Right atrium auricular region (tissue), 2 donors: ENCODE measurements around the gene FHL1. TPM values are rescaled to one million over a fixed set of nuclear protein-coding genes. Genes with fewer than 3 reads are reported as not detected.

Experiments used
- DNase-seq: peaks from one replicate; pipeline ENCODE4 v3.0.0-alpha.2; 2019; ENCODE audit warnings: low spot score
- H3K27ac ChIP-seq, 2 donors: fragments of 200-600 bp; sonication (generic); 1 replicate in 1 of 2; 2 replicates in 1 of 2; pipeline ENCODE4 v1.5.1; 2016 to 2019
- H3K27me3 ChIP-seq, 2 donors: fragments of 200-600 bp; sonication (generic); one replicate each; pipeline versions ENCODE4 v1.5.1 to v1.6.0; 2017 to 2019
- H3K36me3 ChIP-seq: fragments of 200-600 bp; sonication (generic); one replicate; pipeline ENCODE4 v1.5.1; 2016
- H3K4me1 ChIP-seq, 2 donors: fragments of 200-600 bp; sonication (generic); one replicate each; pipeline versions ENCODE4 v1.5.1 to v1.6.0; 2017 to 2019
- H3K4me3 ChIP-seq, 2 donors: fragments of 200-600 bp; sonication (generic); 1 replicate in 1 of 2; 2 replicates in 1 of 2; pipeline ENCODE4 v1.5.1; 2017 to 2019; ENCODE audit warnings: mild to moderate bottlenecking in 1 of 2, moderate library complexity in 1 of 2
- H3K9me3 ChIP-seq, 2 donors: fragments of 200-600 bp; sonication (generic); one replicate each; pipeline ENCODE4 v1.5.1; 2019
- total RNA-seq, 2 donors: library from RNA; depleted of rRNA; stranded (reverse); fragments of >200 nt; gene quantifications; one replicate each; pipeline ENCODE4 v1.1.0, GENCODE V29; 2016
- TF ChIP-seq, protein P1 (sequence below), 2 donors: fragments of 200-600 bp; sonication (generic); IDR thresholded peaks; one replicate each; pipeline ENCODE4 v1.5.1; 2019; ENCODE audit warnings: antibody characterized with exemption in 2 of 2

The FHL1 gene
- total RNA-seq, 2 donors from 2014 or later: 869 to 2,468 TPM

DNA sequence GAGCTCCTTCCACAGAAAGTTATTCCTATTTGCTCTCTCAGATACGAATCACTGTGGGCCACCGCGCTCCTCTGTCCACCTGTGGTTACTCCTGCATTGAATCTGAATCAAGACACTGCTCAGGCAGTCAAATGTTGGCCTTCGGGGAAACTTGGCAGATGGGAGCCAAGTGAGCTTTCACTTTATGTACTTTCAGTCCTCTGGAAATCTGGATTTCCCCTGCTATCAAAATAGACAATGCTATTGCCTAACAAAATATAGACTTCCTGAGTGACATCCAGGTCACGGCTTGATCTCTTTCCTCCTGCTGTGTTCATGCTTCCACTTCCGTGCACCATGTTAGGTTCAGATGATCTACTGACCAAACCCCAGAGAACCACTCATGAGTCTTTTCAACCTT lies 43.8 kb downstream of the FHL1 start:
- no peaks in the 10 kb centered on the region for H3K36me3 ChIP-seq
- no peaks in the 10 kb centered on the region for H3K27me3 ChIP-seq
- no peak for DNase-seq
- H3K4me1 ChIP-seq: peaks cover 0 to 74% of the 10 kb centered on the region in 2 donors
- TF ChIP-seq, protein P1, sequence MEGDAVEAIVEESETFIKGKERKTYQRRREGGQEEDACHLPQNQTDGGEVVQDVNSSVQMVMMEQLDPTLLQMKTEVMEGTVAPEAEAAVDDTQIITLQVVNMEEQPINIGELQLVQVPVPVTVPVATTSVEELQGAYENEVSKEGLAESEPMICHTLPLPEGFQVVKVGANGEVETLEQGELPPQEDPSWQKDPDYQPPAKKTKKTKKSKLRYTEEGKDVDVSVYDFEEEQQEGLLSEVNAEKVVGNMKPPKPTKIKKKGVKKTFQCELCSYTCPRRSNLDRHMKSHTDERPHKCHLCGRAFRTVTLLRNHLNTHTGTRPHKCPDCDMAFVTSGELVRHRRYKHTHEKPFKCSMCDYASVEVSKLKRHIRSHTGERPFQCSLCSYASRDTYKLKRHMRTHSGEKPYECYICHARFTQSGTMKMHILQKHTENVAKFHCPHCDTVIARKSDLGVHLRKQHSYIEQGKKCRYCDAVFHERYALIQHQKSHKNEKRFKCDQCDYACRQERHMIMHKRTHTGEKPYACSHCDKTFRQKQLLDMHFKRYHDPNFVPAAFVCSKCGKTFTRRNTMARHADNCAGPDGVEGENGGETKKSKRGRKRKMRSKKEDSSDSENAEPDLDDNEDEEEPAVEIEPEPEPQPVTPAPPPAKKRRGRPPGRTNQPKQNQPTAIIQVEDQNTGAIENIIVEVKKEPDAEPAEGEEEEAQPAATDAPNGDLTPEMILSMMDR (IDR thresholded peaks at IDR 0.05): no peak
- H3K27ac ChIP-seq: peak overlapping the region; percentile 12 to 84
- no peaks in the 10 kb centered on the region for H3K9me3 ChIP-seq
- no peak overlapping the region for H3K4me3 ChIP-seq

DNA sequence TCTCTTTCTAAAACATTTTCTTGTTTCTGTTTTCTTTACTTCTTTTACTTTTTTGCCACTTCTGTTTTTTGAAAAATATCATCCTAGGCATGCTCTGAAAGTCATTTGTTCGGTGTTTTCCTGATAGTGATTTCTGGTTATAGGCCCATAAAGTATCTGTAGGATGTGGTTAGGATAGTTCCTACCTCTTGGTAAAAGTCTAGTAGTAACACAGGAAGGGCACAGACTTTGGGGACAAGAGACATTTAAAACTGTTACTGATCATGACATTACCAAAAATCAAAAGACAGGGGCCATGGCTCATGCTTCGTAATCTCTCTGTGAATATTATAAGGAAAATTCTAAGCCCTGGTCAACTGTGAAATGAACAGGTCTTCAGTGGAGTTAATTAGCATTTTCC lies 44.8 kb downstream of the FHL1 start:
- TF ChIP-seq, protein P1 (IDR thresholded peaks at IDR 0.05): no peak

DNA sequence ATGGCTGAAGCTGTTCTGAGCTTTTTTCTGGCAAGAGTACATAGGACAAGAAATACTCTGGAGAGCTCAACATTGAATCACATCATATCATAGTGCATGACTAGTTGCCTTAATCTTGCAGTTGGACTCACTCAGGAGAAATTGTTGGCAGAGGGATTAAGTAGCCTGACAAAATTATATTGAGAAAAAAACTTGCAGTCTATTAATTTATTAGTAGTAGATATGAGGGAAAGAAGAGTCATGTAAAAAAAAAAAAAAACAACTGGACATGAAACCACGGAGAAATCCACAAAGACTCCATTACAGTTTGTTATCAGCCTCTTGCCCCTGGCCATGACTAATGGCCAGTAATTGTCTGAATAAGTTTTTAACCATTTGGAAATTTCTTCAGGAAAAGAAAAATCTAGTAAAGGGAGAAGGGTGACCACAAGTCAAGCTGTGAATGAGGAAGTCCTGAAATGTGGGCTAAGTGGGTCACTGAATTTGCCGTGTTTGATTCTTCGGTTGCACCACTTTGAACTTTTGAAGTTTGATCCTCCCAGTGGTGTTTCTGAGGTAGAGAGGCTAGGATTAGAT lies 45.6 kb downstream of the FHL1 start:
- peak overlapping the region; percentile 68 to 84 for H3K27ac ChIP-seq
- H3K4me3 ChIP-seq: no peak overlapping the region
- H3K9me3 ChIP-seq: no peaks in the 10 kb centered on the region
- DNase-seq: no peak
- H3K36me3 ChIP-seq: peaks cover under 1% of the 10 kb centered on the region
- TF ChIP-seq, protein P1 (IDR thresholded peaks at IDR 0.05): no peak
- H3K4me1 ChIP-seq: peaks cover 0 to 77% of the 10 kb centered on the region in 2 donors
- no peaks in the 10 kb centered on the region for H3K27me3 ChIP-seq

More for the DNA sequence above, 44.8 kb downstream of the FHL1 start:
- peaks cover 0 to 77% of the 10 kb centered on the region in 2 donors for H3K4me1 ChIP-seq
- no peak overlapping the region for H3K4me3 ChIP-seq
- H3K27ac ChIP-seq: peak overlapping the region; percentile 68 to 84
- no peaks in the 10 kb centered on the region for H3K9me3 ChIP-seq
- H3K27me3 ChIP-seq: no peaks in the 10 kb centered on the region
- DNase-seq: no peak
- no peaks in the 10 kb centered on the region for H3K36me3 ChIP-seq

DNA sequence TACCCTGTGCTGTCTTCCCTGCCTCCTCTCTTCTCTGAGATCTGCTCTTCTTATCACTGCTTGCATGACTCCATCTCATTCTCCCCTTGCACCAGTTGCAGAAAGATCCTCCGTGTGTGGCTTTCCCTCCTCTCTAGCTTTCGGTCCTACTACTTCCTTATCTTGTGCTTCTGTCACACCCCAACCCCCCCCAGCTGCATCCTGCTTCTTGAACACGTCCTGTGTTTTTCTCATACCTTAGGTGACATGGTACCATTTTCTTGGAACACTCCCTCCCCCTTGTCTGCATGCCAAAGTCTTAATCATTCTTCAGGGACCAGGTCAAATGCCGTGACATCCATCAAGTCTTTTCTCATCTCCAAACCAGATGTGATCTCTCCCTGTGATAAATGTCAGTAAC lies 46.4 kb downstream of the FHL1 start:
- H3K27me3 ChIP-seq: no peaks in the 10 kb centered on the region
- TF ChIP-seq, protein P1 (IDR thresholded peaks at IDR 0.05): no peak
- peak overlapping the region in 1 of 2 donors; percentile 84 for H3K27ac ChIP-seq
- H3K4me1 ChIP-seq: peaks cover 0 to 73% of the 10 kb centered on the region in 2 donors
- H3K4me3 ChIP-seq: no peak overlapping the region
- no peaks in the 10 kb centered on the region for H3K9me3 ChIP-seq
- peaks cover 9% of the 10 kb centered on the region for H3K36me3 ChIP-seq
- no peak for DNase-seq

DNA sequence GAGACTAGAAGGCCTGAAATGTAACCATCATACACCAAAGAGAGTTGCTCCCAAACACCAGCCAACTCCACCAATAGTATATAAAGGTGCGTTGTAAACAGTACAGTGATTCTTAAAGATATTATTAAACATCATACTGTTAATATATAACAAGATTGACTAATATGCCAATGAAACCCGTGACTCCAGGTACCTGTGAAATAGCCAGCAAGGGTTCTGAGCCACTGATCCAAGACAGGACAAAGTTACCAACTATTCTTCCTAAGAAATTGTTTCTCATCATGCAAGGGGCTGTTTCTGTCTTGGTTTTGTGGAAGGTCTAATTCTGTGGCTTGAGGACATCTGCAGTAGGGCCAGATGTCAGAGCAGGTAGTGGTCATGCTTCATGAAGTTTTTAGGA lies 47.2 kb downstream of the FHL1 start:
- H3K9me3 ChIP-seq: no peaks in the 10 kb centered on the region
- no peaks in the 10 kb centered on the region for H3K27me3 ChIP-seq
- peak overlapping the region; percentile 58 to 84 for H3K27ac ChIP-seq
- TF ChIP-seq, protein P1 (IDR thresholded peaks at IDR 0.05): no peak
- H3K36me3 ChIP-seq: peaks cover 17% of the 10 kb centered on the region
- H3K4me3 ChIP-seq: no peak overlapping the region
- no peak for DNase-seq
- H3K4me1 ChIP-seq: peaks cover 0 to 67% of the 10 kb centered on the region in 2 donors

DNA sequence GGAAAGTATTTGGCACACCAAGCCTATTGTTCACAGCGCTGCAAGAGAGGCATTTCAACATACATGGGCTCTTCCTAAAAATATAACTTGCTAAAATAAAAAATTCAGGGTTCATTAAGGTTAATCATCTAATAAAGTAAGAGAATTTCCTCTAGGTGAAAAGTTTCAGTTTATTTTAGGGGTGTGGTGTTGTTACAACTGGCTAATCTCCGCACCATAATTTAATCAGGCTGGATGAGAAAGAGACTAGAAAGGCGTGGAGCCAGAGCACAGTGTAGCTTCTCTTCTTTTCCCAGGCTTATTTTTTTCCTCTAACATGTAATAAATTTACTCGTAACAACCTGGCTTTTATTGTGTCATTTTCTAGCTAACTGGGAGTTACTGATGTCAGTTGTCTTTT lies 47.9 kb downstream of the FHL1 start:
- Histone ChIP-seq H3K27me3 (no peaks in the 10 kb centered on the region), H3K36me3 (peaks cover 21% of the 10 kb centered on the region), H3K4me1 (peaks cover 0 to 60% of the 10 kb centered on the region in 2 donors), H3K9me3 (no peaks in the 10 kb centered on the region), H3K4me3 (no peak overlapping the region), H3K27ac (peak overlapping the region; percentile 58 to 84)
- no peak for DNase-seq
- TF ChIP-seq, protein P1 (IDR thresholded peaks at IDR 0.05): no peak
